GM21619 (cell line): ENCODE results near the gene ADIPOQ.
"Not testable (repeated sequence)": the region's sequence is repeated elsewhere in the genome, so short reads cannot be mapped to it uniquely, and the experiment has no call there.

ENCODE experiments used
- ATAC-seq: cut with Tn5 transposase; IDR thresholded peaks from one replicate; pipeline ENCODE4 v1.9.1; 2021; ENCODE audit not compliant: unreplicated experiment

The ADIPOQ gene

DNA sequence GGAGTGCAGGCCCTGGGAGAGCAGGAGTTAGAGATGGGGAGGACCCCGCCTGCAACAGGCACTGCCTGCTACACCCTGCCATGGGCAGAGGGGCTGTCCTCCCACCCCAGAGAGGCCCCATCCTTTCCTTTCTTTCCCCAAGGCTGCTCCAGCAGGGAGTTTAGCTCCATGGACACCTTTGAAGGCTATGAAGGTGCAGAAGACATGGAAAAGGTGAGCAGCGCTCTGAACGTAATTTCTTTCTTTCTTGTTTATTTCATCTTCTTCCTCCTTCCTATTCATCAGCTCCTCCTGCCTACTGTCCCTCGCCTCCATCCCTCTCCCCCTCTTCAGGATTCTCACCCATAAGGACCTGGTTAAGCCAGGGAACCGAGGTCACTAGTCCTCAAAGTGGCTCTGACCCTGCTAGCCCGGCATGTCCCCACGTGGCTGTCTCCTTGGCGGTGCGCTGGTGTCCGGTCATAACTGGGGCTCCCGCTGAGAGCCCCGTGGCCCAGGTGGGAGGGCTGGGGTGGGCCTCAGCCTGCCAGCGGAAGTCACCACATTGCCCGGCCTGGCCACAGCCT is 16.0 kb upstream of the ADIPOQ start:
- ATAC-seq = no peak

DNA sequence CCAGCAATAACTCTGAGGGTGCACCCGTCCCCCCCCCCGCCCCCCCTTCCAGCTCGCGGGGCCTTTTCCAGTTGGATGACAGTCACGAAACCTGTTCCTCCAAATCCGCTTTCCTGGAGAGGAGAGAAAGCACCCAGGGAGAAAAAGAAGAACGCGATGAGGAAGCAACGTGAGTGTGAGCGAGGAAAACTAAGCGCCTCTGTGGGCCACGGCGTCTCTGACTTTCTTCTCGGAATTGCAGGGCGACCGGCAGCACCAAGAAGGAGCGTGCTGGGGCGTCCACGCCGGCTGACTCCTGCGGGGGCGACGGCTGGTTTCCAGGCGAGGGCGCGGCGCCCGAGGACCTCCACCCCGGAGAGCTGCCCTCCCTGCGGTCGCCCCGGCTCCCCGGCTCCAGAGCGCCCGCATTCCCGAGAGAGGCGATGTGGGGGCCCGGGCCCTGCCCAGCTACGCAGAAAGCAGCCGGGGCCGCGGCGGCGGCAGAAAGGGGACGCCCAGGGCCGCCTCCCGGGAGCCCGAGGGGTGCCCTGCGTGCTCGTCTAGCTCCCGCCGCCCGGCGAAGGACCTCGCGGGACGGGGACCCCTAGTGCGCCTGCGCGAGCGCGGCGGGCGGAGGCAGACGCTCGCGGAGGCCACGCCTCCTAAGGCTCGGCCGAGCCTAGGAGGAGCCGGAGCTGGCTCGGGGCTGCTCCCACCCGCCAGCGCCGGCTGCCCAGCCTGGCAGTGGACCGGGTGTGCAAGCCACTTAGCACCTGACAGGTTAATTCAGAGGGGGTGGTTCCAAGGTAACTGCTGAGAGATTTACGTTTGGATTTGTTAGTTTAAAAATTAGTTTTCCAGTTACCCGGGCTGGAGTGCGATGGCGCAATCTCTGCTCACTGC is 15.3 kb upstream of the ADIPOQ start:
- peak; percentile 89 for ATAC-seq

DNA sequence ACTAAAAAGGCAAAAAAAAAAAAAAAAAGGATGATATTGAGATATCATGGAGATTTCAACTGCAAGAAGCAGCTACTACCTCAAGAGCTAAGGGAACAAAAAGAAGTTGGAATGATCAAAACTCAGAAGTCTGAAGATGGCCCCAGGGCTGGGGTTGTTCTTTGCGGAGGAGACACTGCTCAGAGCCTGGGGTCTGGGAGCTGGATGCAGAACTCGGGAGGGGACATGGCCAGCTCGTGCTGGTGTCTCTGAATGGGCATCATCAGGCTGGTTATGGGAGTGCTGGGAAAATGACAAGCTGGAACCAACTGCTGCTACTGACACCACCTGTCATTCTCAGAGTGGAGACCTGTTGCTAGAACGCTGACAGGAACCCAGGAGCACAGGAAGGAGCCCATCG is 14.2 kb upstream of the ADIPOQ start:
- ATAC-seq = no peak

DNA sequence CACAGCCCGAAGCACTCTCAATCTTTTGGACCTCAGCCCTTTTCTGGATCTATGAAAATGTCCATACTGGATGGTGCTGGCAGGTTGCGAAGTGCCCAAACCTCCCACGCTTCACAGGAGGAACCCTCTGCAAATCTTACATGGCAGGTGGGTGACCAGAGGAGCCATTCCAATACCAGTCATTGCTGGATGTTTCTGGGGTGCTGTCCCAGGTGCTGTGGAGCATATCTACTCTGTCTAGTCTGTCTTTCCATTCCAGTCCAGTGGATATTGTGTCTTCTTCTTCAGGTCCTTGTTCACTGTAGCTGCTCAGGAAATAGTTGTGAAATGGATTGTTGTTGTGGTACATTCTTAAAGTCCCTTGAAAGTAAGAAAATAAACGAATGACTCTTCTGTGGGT is 10.7 kb upstream of the ADIPOQ start:
- ATAC-seq = no peak

DNA sequence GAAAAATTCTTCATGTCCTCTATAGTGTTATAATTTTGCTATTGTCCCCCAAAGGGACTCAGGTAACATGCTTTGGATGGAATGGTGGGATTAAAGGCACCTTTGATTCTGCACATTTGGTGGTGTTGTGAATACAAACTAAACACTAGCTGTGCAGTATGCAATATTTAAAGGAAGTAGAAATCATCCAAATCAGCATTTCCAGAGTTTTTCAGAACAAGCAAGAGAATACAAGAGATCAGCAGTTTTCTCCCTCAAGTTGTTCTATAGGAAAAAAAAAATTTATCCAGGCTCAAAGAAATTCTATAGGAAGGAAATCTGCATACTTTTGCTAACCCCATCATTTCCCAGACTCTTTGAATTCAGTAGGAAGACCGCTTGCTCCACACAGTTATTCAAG is 10.2 kb upstream of the ADIPOQ start:
- no peak for ATAC-seq

DNA sequence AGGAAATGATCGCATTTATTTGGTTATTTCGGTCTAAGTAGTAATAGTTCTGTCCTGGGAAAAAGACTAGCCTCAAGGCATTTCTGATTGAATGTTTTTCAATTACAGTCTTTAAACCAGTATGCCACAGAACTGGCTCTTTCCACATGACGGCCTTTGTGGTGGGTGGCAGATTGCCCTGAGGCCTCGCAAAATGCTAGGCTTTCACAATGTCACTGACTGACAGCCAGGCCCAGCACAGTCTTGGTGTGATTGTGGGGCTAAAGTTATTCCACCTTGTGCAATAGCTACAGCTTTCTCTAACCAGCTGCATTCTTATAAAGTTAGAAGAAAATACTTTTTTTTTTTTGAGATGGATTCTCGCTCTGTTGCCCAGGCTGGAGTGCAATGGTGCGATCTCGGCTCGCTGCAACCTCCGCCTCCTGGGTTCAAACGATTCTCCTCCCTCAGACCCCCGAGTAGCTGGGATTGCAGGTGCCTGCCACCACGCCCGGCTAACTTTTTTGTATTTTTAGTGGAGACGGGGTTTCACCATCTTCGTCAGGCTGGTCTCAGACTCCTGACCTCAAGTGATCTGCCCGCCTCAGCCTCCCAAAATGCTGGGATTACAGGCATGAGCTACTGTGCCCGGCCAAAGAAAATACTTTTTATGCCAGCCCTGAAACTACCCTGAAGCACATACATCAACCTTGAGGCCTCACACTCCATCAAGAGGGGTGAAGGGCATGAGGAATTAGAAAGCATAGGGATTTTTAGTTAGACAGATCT is 2.5 kb upstream of the ADIPOQ start:
- ATAC-seq = no peak

DNA sequence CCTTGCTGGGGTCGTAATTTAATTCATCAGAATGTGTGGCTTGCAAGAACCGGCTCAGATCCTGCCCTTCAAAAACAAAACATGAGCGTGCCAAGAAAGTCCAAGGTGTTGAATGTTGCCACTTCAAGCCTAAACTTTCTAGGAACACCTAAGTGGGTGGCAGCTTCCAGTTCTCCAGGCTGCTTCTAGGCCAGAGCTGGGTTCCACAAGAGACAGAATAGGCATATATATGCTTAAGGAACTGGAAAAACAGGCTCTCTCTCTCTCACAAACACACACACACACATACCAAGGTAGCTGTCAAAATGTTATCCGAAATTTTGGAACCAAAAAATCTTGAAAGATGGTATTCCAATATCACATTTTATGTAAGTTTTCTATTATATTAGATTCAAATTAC is 890 bp upstream of the ADIPOQ start:
- ATAC-seq = no peak

DNA sequence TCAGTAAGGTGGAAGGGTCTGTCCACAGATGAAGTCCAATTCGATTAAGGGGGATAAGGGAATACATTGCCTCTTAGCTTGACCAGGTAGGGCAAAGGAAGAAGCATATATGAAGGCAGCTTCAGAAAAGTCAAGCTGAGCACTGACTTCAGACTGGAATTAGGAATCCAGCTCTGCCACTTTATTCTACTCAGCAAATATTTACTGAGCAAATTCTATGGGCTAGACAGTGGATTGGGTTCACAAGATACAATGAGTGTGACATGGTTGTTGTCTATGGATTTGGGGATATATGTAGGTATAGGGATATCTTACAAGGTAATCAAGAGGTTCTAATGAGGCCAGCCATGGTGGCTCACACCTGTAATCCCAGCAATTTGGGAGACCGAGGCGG is 526 bp downstream of the ADIPOQ start:
- no peak for ATAC-seq

DNA sequence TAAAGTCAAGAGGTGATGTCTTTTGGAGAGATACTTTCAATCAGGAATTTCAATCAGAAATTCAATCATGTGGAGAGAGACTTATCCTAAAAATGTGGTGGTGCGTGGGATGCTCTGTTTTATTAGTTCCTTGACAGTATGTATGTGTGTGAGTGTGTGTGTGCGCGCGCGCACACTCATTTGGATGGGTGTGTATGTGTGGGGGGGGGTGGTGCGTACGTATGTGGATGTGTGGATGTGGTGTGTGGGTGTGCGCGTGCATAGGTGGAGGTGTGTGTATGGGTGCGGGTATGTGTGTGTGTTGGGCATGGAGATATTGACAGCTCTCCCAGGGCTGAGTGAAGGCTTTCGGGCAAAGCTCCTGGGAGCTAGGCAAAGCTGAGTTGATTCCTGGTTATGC is 2.4 kb downstream of the ADIPOQ start:
- no peak for ATAC-seq

DNA sequence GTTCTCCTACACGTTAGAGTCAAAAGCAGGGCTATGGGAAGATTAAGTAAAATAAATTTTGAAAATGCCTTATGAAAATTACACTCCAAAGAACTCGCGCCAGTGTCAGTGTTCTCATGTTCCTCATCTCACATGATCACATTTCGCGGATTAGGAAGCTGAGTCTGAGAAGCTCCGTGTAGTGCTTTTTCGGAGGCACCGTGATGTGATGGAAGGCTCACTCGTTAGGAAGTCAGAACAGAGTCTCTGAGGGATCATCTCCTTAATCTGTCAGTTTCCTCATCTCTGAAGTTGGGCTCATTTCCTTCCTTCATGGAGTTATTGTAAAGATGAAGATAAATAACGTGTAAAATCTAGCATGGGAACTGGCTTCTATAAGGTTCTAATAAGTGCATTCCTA is 3.2 kb downstream of the ADIPOQ start:
- ATAC-seq = no peak

DNA sequence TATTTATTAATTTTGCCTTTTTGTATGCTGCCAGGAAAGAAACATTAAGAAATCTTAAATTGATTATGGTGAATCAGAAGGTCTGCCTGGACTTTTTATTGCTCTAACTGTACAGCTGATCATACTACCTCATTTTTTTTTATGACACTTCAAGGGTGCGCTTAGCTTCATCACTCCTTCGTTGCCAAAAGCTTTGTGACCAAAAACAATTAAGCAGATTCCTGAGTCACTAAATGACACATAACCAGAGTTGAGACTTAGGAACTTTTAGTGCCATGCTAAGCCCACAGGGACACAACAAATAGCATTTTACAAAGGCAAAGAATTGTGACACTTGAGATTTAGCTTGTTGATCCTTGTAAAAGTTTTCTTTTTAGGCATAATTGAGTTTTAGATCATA is 4.9 kb downstream of the ADIPOQ start:
- ATAC-seq = no peak

DNA sequence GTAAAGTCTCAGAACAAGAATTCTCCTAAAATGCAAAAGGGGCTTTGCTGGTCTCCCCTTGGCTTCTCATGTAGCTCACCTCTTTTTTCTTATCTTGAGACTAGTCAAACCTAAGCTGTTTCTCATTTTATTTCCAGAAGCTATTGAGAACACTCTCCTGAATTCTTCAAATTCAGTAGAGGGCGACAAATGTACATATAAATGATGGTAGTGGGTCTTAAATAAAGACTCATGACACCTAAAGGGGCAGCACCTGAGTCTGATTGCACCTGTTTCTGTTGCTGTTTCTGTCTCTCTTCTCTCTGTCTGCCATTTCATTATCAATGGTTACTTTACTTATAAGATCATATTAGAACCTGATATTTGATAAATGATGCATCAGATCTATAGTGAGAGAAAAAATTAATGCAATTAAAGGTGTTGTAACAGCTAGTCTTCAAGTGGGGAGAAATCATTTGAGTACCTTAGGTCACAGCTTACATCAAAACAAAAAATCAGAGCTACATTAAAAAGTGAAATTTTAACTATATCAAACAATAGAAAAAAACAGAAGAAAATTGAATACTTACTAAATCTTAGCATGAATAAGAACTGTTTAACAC is 7.0 kb downstream of the ADIPOQ start:
- peak; percentile 78 for ATAC-seq

DNA sequence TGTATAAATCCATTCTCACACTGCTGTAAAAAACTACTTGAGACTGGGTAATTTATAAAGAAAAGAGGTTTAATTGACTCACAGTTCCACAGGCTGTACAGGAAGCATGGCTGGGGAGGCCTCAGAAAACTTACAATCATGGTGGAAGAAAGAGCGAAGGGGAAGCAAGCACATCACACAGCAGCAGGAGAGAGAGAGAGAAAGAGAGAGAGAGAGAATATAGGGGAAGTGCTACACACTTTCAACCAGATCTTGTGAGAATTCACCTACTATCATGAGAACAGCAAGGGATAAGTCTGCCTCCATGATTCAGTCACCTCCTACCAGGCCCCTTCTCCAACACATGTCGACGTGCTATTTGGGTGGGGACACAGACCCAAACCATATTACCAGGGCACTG is 9.3 kb downstream of the ADIPOQ start:
- not testable (repeated sequence) for ATAC-seq

DNA sequence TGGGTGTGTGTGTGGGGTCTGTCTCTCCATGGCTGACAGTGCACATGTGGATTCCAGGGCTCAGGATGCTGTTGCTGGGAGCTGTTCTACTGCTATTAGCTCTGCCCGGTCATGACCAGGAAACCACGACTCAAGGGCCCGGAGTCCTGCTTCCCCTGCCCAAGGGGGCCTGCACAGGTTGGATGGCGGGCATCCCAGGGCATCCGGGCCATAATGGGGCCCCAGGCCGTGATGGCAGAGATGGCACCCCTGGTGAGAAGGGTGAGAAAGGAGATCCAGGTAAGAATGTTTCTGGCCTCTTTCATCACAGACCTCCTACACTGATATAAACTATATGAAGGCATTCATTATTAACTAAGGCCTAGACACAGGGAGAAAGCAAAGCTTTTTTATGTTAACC is 10.5 kb downstream of the ADIPOQ start:
- ATAC-seq = no peak

DNA sequence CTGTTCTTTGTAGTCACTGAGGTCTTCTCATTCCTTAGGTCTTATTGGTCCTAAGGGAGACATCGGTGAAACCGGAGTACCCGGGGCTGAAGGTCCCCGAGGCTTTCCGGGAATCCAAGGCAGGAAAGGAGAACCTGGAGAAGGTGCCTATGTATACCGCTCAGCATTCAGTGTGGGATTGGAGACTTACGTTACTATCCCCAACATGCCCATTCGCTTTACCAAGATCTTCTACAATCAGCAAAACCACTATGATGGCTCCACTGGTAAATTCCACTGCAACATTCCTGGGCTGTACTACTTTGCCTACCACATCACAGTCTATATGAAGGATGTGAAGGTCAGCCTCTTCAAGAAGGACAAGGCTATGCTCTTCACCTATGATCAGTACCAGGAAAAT is 11.6 kb downstream of the ADIPOQ start:
- ATAC-seq = no peak

DNA sequence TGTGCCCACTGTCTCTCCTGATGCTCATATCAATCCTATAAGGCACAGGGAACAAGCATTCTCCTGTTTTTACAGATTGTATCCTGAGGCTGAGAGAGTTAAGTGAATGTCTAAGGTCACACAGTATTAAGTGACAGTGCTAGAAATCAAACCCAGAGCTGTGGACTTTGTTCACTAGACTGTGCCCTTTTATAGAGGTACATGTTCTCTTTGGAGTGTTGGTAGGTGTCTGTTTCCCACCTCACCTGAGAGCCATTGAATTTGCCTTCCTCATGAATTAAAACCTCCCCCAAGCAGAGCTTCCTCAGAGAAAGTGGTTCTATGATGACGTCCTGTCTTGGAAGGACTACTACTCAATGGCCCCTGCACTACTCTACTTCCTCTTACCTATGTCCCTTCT is 12.4 kb downstream of the ADIPOQ start:
- no peak for ATAC-seq

DNA sequence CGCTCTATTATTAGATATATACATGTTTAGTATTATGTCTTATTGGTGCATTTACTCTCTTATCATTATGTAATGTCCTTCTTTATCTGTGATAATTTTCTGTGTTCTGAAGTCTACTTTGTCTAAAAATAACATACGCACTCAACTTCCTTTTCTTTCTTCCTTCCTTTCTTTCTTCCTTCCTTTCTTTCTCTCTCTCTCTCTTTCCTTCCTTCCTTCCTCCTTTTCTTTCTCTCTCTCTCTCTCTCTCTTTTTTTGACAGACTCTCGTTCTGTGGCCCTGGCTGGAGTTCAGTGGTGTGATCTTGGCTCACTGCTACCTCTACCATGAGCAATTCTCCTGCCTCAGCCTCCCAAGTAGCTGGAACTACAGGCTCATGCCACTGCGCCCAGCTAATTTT is 15.2 kb downstream of the ADIPOQ start:
- no peak for ATAC-seq

DNA sequence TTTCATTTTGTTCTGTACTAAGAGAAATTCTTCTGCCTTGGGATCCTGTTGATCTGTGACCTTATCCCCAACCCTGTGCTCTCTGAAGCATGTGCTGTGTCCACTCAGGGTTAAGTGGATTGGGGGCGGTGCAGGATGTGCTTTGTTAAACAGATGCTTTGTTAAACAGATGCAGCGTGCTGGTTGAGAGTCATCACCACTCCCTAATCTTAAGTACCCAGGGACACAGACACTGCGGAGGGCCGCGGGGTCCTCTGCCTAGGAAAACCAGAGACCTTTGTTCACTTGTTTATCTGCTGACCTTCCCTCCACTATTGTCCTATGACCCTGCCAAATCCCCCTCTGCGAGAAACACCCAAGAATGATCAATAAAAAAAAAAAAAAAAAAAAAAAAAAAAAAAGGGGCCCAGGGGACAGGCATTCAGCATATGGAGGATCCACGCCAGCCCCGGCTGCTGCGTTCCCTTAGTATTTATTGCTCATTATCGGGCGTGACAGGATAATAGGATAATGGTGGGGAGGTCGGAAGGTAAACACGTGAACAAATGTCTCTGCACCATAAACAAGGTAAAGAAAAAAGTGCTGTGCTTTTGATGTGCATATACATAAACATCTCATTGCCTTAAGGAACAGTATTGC is 22.8 kb downstream of the ADIPOQ start:
- ATAC-seq = not testable (repeated sequence)

DNA sequence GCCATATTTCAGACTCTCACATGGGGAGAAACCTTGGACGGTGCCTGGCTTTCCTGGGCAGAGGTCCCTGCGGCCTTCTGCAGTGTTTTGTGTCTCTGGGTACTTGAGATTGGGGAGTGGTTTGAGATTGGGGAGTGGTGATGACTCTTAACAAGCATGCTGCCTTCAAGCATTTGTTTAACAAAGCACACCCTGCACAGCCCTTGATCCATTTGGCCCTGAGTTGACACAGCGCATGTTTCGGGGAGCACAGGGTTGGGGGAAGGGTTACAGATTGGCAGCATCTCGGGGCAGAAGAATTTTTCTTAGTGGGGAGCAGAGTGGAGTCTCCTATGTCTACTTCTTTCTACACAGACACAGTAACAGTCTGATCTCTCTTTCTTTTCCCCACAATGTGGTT is 23.6 kb downstream of the ADIPOQ start:
- not testable (repeated sequence) for ATAC-seq

DNA sequence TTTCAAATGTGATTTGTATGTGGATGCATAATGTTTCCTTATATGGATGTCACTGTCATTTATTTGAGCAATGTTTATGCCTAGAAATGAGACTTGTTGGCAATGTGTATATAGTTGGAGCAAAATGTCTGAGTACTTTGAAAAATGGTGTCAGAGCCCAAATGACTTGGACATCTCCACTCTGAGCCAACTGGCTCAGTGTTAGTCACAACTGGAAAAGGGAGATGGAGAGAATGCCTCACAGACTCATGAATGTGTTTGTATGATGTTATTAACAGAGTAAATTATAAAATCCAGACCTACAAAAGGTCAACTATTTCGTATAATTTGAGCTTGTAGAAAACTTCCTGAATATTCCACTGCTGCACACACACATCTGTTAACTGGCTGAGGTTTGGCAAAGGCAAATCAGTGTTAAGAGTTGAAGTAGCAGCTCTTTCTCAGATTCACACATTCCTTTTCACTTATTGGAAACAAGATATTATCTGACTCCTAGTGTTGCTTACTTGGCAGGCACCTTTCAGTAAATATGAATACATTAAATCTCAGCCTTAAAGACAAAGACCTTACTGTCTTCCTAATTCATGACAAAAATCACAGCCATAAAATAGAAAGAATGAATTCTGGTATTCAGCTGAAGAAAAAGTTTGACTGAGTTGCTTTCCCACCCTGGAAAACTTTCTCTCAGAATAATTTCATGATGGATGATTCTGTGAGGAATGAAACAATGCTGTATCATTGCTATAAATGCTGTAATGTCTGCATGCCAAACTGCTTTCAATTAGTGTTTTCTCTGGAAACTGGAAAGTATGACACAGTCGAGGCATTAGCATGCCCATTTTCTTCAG is 27.0 kb downstream of the ADIPOQ start:
- no peak for ATAC-seq
